H1 (cell line): ENCODE measurements around the gene ATP6AP1.

Source experiments
- ASH2L ChIP-seq: fragments of 200-600, 300-600 bp; sonication (generic); IDR thresholded peaks from one replicate; pipeline ENCODE4 v1.7.1; 2017; ENCODE audit warnings: low read length
- EGR1 ChIP-seq: IDR thresholded peaks from 2 replicates; pipeline ENCODE4 v1.6.1; 2011; ENCODE audit warnings: low read depth, low read length, borderline replicate concordance
- EP300 ChIP-seq, 2 experiments: IDR thresholded peaks; 1 replicate in 1 of 2; 2 replicates in 1 of 2; pipeline ENCODE4 v1.6.1; 2011 to 2012; ENCODE audit warnings: low read depth in 2 of 2, low read length in 2 of 2, mild to moderate bottlenecking in 2 of 2, borderline replicate concordance in 1 of 2, inconsistent platforms in 1 of 2, moderate library complexity in 1 of 2
- NRF1 ChIP-seq: IDR thresholded peaks from 2 replicates; pipeline ENCODE4 v1.6.1; 2011; ENCODE audit warnings: mild to moderate bottlenecking, low read depth, low read length, improper control_type of control experiment
- RFX5 ChIP-seq: IDR thresholded peaks from 2 replicates; pipeline ENCODE4 v1.6.1; 2011; ENCODE audit warnings: low read depth, low read length, improper control_type of control experiment, borderline replicate concordance
- SIN3A ChIP-seq, 2 experiments: IDR thresholded peaks in 1 of 2; conservative IDR thresholded peaks in 1 of 2; 2 replicates each; pipeline ENCODE4 v1.6.1; 2011 to 2012; ENCODE audit warnings: low read length in 2 of 2, improper control_type of control experiment in 1 of 2, low read depth in 1 of 2, mild to moderate bottlenecking in 1 of 2
- TAF1 ChIP-seq: IDR thresholded peaks from 2 replicates; pipeline ENCODE4 v1.6.1; 2011; ENCODE audit warnings: mild to moderate bottlenecking, low read depth, low read length
- YY1 ChIP-seq: IDR thresholded peaks from 2 replicates; pipeline ENCODE4 v1.6.1; 2011; ENCODE audit warnings: low read depth, mild to moderate bottlenecking, low read length
- TF ChIP-seq, protein P1 (sequence below), 3 experiments: IDR thresholded peaks; 1 replicate in 2 of 3; 2 replicates in 1 of 3; pipeline versions ENCODE4 v1.5.1 to v1.6.1; 2011; ENCODE audit warnings: low read length in 3 of 3, mild to moderate bottlenecking in 3 of 3, inconsistent platforms in 2 of 3, low read depth in 1 of 3, moderate library complexity in 1 of 3; ENCODE audit not compliant: insufficient read depth in 1 of 3; ENCODE audit errors: control extremely low read depth in 1 of 3
- TF ChIP-seq, protein P2 (sequence below): IDR thresholded peaks from 2 replicates; pipeline ENCODE4 v1.6.1; 2012; ENCODE audit warnings: low read length, inconsistent platforms
- TF ChIP-seq, protein P3 (sequence below): IDR thresholded peaks from 2 replicates; pipeline ENCODE4 v1.6.1; 2011; ENCODE audit warnings: low read depth, mild to moderate bottlenecking, low read length; ENCODE audit not compliant: insufficient read depth

DNA sequence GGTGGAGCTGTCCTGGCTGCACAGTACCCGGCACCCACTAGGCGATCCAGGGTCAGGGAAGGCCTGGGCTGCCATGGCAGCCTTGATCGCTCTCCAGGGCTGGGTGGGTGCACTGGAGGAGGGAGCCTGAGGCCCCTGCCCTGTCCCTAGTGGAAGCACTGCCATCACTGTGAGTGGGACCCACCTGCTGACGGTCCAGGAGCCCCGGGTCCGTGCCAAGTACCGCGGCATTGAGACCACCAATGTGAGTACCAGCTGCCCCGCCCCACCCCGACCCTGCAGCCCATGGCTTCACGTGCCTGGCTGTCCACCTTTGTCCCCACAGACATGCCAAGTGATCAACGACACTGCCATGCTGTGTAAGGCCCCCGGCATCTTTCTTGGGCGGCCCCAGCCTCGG is 38.4 kb downstream of the ATP6AP1 start:
- TF ChIP-seq NRF1 (no peak), TAF1 (no peak), EGR1 (no peak), SIN3A (conservative IDR thresholded peaks at IDR 0.05 in 1 of 2, IDR thresholded peaks at IDR 0.05 in 1 of 2; ENCODE audit: low read depth in 1 of 2, low read length in 2 of 2) (no peak), EP300 (IDR thresholded peaks at IDR 0.05; ENCODE audit: borderline replicate concordance in 1 of 2, low read depth in 2 of 2, low read length in 2 of 2) (no peak), YY1 (no peak), RFX5 (no peak), ASH2L (no peak)
- TF ChIP-seq, protein P1, sequence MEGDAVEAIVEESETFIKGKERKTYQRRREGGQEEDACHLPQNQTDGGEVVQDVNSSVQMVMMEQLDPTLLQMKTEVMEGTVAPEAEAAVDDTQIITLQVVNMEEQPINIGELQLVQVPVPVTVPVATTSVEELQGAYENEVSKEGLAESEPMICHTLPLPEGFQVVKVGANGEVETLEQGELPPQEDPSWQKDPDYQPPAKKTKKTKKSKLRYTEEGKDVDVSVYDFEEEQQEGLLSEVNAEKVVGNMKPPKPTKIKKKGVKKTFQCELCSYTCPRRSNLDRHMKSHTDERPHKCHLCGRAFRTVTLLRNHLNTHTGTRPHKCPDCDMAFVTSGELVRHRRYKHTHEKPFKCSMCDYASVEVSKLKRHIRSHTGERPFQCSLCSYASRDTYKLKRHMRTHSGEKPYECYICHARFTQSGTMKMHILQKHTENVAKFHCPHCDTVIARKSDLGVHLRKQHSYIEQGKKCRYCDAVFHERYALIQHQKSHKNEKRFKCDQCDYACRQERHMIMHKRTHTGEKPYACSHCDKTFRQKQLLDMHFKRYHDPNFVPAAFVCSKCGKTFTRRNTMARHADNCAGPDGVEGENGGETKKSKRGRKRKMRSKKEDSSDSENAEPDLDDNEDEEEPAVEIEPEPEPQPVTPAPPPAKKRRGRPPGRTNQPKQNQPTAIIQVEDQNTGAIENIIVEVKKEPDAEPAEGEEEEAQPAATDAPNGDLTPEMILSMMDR (IDR thresholded peaks at IDR 0.05; ENCODE audit: control extremely low read depth in 1 of 3, insufficient read depth in 1 of 3, low read depth in 1 of 3, low read length in 3 of 3) = no peak
- TF ChIP-seq, protein P2, sequence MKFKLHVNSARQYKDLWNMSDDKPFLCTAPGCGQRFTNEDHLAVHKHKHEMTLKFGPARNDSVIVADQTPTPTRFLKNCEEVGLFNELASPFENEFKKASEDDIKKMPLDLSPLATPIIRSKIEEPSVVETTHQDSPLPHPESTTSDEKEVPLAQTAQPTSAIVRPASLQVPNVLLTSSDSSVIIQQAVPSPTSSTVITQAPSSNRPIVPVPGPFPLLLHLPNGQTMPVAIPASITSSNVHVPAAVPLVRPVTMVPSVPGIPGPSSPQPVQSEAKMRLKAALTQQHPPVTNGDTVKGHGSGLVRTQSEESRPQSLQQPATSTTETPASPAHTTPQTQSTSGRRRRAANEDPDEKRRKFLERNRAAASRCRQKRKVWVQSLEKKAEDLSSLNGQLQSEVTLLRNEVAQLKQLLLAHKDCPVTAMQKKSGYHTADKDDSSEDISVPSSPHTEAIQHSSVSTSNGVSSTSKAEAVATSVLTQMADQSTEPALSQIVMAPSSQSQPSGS = no peak
- TF ChIP-seq, protein P3, sequence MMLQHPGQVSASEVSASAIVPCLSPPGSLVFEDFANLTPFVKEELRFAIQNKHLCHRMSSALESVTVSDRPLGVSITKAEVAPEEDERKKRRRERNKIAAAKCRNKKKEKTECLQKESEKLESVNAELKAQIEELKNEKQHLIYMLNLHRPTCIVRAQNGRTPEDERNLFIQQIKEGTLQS = no peak
